B cell (primary cell): ENCODE measurements around the gene CDC42SE2.

Experiments
- CTCF ChIP-seq: fragments of 200-600 bp; IDR thresholded peaks from one replicate; pipeline ENCODE4 v1.8.0; 2022; ENCODE audit warnings: antibody characterized with exemption, mild to moderate bottlenecking
- EZH2 ChIP-seq: IDR thresholded peaks from 2 replicates; pipeline ENCODE4 v1.6.1; 2012; ENCODE audit warnings: borderline replicate concordance, low read depth, mild to moderate bottlenecking, moderate library complexity, low read length; ENCODE audit not compliant: insufficient read depth, poor library complexity, severe bottlenecking

GRCh38 chr5:131406076-131406475 lies 142.2 kb downstream of the CDC42SE2 start:
- TF ChIP-seq EZH2 (no peak), CTCF (no peak)
